Cardiac fibroblast (primary cell): ENCODE data around the gene STARD9.

Source experiments
- DNase-seq, 2 donors: peaks; one replicate each; pipeline versions ENCODE4 v3.0.0 to v3.0.0-alpha.2; 2010; ENCODE audit warnings: low read depth in 2 of 2
- H3K4me3 ChIP-seq, 2 donors: replicated peaks in 1 of 2; 1 replicate in 1 of 2; 2 replicates in 1 of 2; pipeline ENCODE4 v1.5.1; 2011; ENCODE audit warnings: low read depth in 2 of 2, low read length in 2 of 2, mild to moderate bottlenecking in 2 of 2, moderate library complexity in 1 of 2
- TF ChIP-seq, protein P1 (sequence below): IDR thresholded peaks from one replicate; pipeline ENCODE4 v1.5.1; 2011; ENCODE audit warnings: low read depth, mild to moderate bottlenecking, low read length, inconsistent platforms

Gene STARD9

DNA sequence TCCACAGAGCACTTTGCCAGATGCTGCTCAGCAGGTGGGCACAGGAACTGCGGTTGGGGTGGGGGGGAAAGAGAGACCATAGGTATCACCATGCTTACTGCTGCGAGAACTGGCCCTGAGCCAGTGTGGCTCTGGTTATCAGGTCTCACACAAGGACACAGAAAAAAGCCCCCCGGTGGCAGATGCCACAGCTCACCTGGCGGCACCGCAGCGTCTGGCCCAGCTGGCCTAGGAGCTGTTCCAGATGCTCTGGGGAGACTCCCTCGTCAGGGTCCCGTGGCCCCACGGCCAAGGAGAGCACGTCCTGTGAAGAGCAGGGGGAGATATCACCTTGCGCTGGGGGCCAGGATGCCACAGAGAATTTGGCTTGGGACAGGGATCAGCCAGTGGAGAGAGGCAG is 150.7 kb downstream of the STARD9 start:
- TF ChIP-seq, protein P1, sequence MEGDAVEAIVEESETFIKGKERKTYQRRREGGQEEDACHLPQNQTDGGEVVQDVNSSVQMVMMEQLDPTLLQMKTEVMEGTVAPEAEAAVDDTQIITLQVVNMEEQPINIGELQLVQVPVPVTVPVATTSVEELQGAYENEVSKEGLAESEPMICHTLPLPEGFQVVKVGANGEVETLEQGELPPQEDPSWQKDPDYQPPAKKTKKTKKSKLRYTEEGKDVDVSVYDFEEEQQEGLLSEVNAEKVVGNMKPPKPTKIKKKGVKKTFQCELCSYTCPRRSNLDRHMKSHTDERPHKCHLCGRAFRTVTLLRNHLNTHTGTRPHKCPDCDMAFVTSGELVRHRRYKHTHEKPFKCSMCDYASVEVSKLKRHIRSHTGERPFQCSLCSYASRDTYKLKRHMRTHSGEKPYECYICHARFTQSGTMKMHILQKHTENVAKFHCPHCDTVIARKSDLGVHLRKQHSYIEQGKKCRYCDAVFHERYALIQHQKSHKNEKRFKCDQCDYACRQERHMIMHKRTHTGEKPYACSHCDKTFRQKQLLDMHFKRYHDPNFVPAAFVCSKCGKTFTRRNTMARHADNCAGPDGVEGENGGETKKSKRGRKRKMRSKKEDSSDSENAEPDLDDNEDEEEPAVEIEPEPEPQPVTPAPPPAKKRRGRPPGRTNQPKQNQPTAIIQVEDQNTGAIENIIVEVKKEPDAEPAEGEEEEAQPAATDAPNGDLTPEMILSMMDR: no peak
- no peak overlapping the region for H3K4me3 ChIP-seq
- DNase-seq: no peak

DNA sequence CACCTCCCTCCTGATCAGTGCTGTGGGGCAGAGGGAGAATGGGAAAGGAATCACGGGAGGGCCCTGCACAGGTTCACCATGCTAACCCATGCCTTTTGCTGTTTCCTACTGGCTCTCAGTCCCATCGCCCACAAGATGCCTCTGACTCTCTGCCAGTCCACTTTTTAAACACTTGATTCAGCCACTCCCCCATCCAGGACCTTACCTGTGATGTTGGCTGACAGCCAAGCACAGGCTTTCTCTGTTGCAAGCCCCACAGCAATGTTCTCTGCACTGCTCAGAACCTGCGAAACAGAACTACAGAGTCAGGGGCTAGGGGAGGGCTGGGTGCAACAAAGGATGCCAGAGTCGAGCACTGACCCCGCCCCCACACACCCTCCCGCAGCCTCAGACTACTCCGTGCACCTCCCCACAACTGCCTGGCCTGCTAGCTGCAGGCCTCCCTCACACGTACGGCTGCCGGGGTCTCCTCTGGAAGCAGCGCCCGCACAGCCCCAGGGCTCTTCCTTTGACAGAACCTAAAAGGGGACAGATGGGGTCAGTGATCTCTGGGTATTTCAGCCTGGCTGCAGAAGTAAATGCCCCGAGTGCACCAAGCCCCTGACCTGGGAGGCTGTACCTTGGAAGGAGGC is 152.5 kb downstream of the STARD9 start:
- H3K4me3 ChIP-seq: no peak overlapping the region
- DNase-seq: no peak
- TF ChIP-seq, protein P1: no peak

- no peak overlapping the region for H3K4me3 ChIP-seq
- TF ChIP-seq, protein P1: no peak
- DNase-seq: no peak
Measured at GRCh38 chr15:42728560-42728959, 153.2 kb downstream of the STARD9 start.

GRCh38 chr15:42728972-42729371 is 153.6 kb downstream of the STARD9 start:
- TF ChIP-seq, protein P1: no peak
- no peak for DNase-seq
- no peak overlapping the region for H3K4me3 ChIP-seq

GRCh38 chr15:42729409-42729808 is 154.0 kb downstream of the STARD9 start:
- no peak for DNase-seq
- no peak overlapping the region for H3K4me3 ChIP-seq
- TF ChIP-seq, protein P1: no peak

DNA sequence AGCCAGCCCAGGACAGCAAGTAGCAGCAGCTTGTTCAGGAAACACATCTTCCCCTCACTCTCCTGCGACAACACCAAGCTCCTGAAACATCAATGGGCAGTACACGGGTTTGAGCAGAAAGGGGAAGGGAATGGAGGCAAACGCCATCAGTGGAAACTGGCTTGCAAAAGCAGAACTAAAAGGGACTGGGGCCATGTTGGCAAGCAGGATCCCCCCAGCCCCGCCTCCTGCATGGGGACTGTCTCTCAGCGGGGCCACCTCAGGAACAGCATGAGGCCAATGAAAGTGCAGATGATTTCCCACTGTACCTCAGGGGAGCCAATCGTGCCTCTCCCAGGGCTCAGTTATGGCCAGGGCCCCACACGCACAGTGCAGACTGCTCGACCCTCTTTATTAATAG is 154.7 kb downstream of the STARD9 start:
- TF ChIP-seq, protein P1: no peak
- DNase-seq: no peak
- no peak overlapping the region for H3K4me3 ChIP-seq

GRCh38 chr15:42730536-42730935 is 155.1 kb downstream of the STARD9 start:
- TF ChIP-seq, protein P1: no peak
- no peak overlapping the region for H3K4me3 ChIP-seq
- no peak for DNase-seq
